K562 (cell line): ENCODE data around the gene SPINT1. TPM values are rescaled to one million over a fixed set of nuclear protein-coding genes. Genes with fewer than 3 reads are reported as not detected.

Experiments
- C11orf30 ChIP-seq: fragments of 450-650 bp; IDR thresholded peaks from 2 replicates; pipeline ENCODE4 v1.6.1; 2016; ENCODE audit warnings: low read depth, mild to moderate bottlenecking
- GTF2E2 ChIP-seq: fragments of 200-800 bp; sonication (Bioruptor generic); IDR thresholded peaks from 2 replicates; pipeline ENCODE4 v1.6.1; 2016; ENCODE audit warnings: missing genetic modification characterization, missing compliant biosample characterization
- KDM2B ChIP-seq: fragments of 250-450 bp; sonication (Bioruptor Pico); IDR thresholded peaks from 2 replicates; pipeline ENCODE4 v1.8.0; 2021; ENCODE audit warnings: mild to moderate bottlenecking, moderate library complexity
- MAFG ChIP-seq: fragments of 450-650 bp; conservative IDR thresholded peaks from 2 replicates; pipeline ENCODE4 v1.6.1; 2016; ENCODE audit warnings: missing genetic modification characterization, missing compliant biosample characterization
- RAD51 ChIP-seq: fragments of 450-650 bp; IDR thresholded peaks from 2 replicates; pipeline ENCODE4 v1.7.1; 2016; ENCODE audit warnings: low read depth, mild to moderate bottlenecking, borderline replicate concordance
- TFE3 ChIP-seq: fragments of 450-650 bp; formaldehyde crosslinking; IDR thresholded peaks from 2 replicates; pipeline ENCODE4 v1.4.0; 2020; ENCODE audit warnings: mild to moderate bottlenecking, mixed read lengths
- THRA ChIP-seq: fragments of 450-650 bp; IDR thresholded peaks from 2 replicates; pipeline ENCODE4 v1.6.1; 2017; ENCODE audit warnings: mild to moderate bottlenecking, moderate library complexity
- THRAP3 ChIP-seq: fragments of 450-650 bp; IDR thresholded peaks from 2 replicates; pipeline ENCODE4 v1.6.1; 2016; ENCODE audit warnings: mild to moderate bottlenecking, inconsistent platforms, borderline replicate concordance
- TOE1 ChIP-seq, 2 experiments: fragments of 450-650 bp in 1 of 2; sonication (generic) in 1 of 2; formaldehyde crosslinking in 1 of 2; IDR thresholded peaks; 2 replicates each; pipeline versions ENCODE4 v1.7.1 to v1.8.0; 2016 to 2022; ENCODE audit warnings: borderline replicate concordance in 2 of 2, mild to moderate bottlenecking in 2 of 2, antibody characterized with exemption in 1 of 2, inconsistent platforms in 1 of 2, low read depth in 1 of 2, missing genetic modification reagents in 1 of 2, moderate library complexity in 1 of 2
- USF1 ChIP-seq: sonication (generic); formaldehyde crosslinking; IDR thresholded peaks from 2 replicates; pipeline ENCODE4 v1.9.0; 2022; ENCODE audit warnings: mild to moderate bottlenecking, missing genetic modification reagents
- ZBTB12 ChIP-seq: fragments of 250-450 bp; sonication (Bioruptor Pico); IDR thresholded peaks from 2 replicates; pipeline ENCODE4 v1.4.0; 2020
- ZBTB26 ChIP-seq: fragments of 450-650 bp; formaldehyde crosslinking; IDR thresholded peaks from 2 replicates; pipeline ENCODE4 v1.4.0; 2022; ENCODE audit warnings: missing genetic modification characterization
- ZNF444 ChIP-seq: fragments of 250-450 bp; sonication (Bioruptor Pico); IDR thresholded peaks from 2 replicates; pipeline ENCODE4 v1.4.0; 2020; ENCODE audit warnings: mild to moderate bottlenecking, moderate library complexity
- ZNF76 ChIP-seq: fragments of 250-450 bp; sonication (Bioruptor Pico); IDR thresholded peaks from 2 replicates; pipeline ENCODE4 v1.4.0; 2020; ENCODE audit warnings: mild to moderate bottlenecking, moderate library complexity, borderline replicate concordance
- polyA plus RNA-seq, 8 experiments: library from polyadenylated mRNA; depleted of rRNA in 4 of 8; stranded (reverse) in 5 of 8; unstranded in 3 of 8; fragments of >200 nt; fragmentation: Nextera tagmentation in 2 of 8; fragmentation: Illumina TruSeq in 1 of 8; extraction: Ambion mirVana in 2 of 8; extraction: Trizol in 1 of 8; gene quantifications; 2 replicates each; pipeline versions ENCODE4 v1.2.1 to v1.2.3, GENCODE V29; 2011 to 2014; ENCODE audit warnings: inconsistent platforms in 1 of 8, missing spikeins in 1 of 8
- total RNA-seq, 7 experiments: library from RNA; depleted of rRNA in 6 of 7; stranded (reverse); fragments of >200 nt in 6 of 7; fragmentation: Illumina TruSeq in 2 of 7; extraction: Trizol in 2 of 7; gene quantifications; 2 replicates each; pipeline versions ENCODE4 v1.2.1 to v1.2.3, GENCODE V29; 2011 to 2021; ENCODE audit warnings: low replicate concordance in 1 of 7
- TF ChIP-seq, protein P1 (sequence below): sonication (generic); formaldehyde crosslinking; IDR thresholded peaks from 2 replicates; pipeline ENCODE4 v1.8.0; 2022; ENCODE audit warnings: missing genetic modification reagents, mild to moderate bottlenecking, borderline replicate concordance
- TF ChIP-seq, protein P2 (sequence below): conservative IDR thresholded peaks from 2 replicates; pipeline ENCODE4 v1.6.1; 2011; ENCODE audit warnings: low read depth, mild to moderate bottlenecking, low read length; ENCODE audit not compliant: control insufficient read depth
- TF ChIP-seq, protein P3 (sequence below): fragments of 250-450 bp; sonication (Bioruptor Pico); IDR thresholded peaks from 2 replicates; pipeline ENCODE4 v1.5.1; 2021; ENCODE audit warnings: mild to moderate bottlenecking

SPINT1 gene
- total and polyA plus RNA-seq, 9 of the 15 experiments (the other 6 are each of a cell fraction or from before 2014, with no cell fraction given) = 0.78 to 4.5 (median 1.5) TPM

DNA sequence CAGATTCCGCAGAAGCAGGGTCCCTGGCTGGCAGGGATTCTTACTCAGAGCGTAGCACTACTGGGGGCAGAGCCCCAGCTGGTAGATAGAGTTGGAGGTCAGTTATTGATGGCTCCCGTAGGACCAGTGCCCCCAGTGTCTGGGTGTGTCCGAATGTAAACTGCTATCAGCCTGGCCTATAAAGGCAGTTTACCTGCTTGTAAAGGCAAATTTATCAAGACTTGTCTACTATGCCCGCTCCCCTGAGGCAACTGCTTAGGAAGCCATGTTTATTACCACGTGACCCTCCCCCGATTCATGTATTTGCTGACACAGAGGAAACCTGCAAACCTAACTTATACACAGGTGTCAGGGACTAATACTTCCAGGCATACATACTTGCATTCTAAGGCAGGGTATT, 14.7 kb upstream of the SPINT1 start (continued):
- TF ChIP-seq TFE3 (peak; percentile 67), ZNF76 (CRISPR knock-in tag) (no peak), ZBTB26 (CRISPR knock-in tag) (no peak), THRA (no peak), ZNF444 (CRISPR knock-in tag) (no peak), RAD51 (peak; percentile 78), MAFG (tag) (peak; percentile 75), TOE1 (IDR thresholded peaks at IDR 0.05; ENCODE audit: borderline replicate concordance) (peak; percentile 66; the same call in 1 of the 2 replicates), TOE1 (CRISPR knock-in tag; IDR thresholded peaks at IDR 0.05; ENCODE audit: borderline replicate concordance, low read depth) (no peak), GTF2E2 (no peak), USF1 (CRISPR knock-in tag) (peak; percentile 41; the same call in 1 of the 2 replicates), THRAP3 (no peak), ZBTB12 (no peak), C11orf30 (peak; percentile 83), KDM2B (CRISPR knock-in tag) (no peak)
- TF ChIP-seq, protein P1, sequence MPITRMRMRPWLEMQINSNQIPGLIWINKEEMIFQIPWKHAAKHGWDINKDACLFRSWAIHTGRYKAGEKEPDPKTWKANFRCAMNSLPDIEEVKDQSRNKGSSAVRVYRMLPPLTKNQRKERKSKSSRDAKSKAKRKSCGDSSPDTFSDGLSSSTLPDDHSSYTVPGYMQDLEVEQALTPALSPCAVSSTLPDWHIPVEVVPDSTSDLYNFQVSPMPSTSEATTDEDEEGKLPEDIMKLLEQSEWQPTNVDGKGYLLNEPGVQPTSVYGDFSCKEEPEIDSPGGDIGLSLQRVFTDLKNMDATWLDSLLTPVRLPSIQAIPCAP (CRISPR knock-in tag) = no peak
- TF ChIP-seq, protein P2, sequence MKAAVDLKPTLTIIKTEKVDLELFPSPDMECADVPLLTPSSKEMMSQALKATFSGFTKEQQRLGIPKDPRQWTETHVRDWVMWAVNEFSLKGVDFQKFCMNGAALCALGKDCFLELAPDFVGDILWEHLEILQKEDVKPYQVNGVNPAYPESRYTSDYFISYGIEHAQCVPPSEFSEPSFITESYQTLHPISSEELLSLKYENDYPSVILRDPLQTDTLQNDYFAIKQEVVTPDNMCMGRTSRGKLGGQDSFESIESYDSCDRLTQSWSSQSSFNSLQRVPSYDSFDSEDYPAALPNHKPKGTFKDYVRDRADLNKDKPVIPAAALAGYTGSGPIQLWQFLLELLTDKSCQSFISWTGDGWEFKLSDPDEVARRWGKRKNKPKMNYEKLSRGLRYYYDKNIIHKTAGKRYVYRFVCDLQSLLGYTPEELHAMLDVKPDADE = no peak
- TF ChIP-seq, protein P3, sequence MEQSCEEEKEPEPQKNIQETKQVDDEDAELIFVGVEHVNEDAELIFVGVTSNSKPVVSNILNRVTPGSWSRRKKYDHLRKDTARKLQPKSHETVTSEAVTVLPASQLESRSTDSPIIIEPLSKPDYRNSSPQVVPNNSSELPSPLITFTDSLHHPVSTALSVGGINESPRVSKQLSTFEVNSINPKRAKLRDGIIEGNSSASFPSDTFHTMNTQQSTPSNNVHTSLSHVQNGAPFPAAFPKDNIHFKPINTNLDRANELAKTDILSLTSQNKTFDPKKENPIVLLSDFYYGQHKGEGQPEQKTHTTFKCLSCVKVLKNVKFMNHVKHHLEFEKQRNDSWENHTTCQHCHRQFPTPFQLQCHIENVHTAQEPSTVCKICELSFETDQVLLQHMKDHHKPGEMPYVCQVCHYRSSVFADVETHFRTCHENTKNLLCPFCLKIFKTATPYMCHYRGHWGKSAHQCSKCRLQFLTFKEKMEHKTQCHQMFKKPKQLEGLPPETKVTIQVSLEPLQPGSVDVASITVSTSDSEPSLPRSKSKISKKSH (CRISPR knock-in tag) = no peak
